Mammary epithelial cell (primary cell): ENCODE measurements around the gene MAPKAPK2.

Experiments used
- CTCF ChIP-seq, 2 donors: IDR thresholded peaks in 1 of 2; conservative IDR thresholded peaks in 1 of 2; 2 replicates each; pipeline ENCODE4 v1.5.1; 2011 to 2012; ENCODE audit warnings: inconsistent platforms in 2 of 2, low read length in 2 of 2, mild to moderate bottlenecking in 2 of 2, control low read depth in 1 of 2, low read depth in 1 of 2; ENCODE audit not compliant: insufficient read depth in 1 of 2; ENCODE audit errors: extremely low read depth in 1 of 2
- EZH2 ChIP-seq: IDR thresholded peaks from 2 replicates; pipeline ENCODE4 v1.6.1; 2012; ENCODE audit warnings: low read length, inconsistent platforms, borderline replicate concordance

GRCh38 chr1:206682111-206682510 lies 2.6 kb upstream of the MAPKAPK2 start:
- TF ChIP-seq CTCF (conservative IDR thresholded peaks at IDR 0.05 in 1 of 2, IDR thresholded peaks at IDR 0.05 in 1 of 2; ENCODE audit: extremely low read depth in 1 of 2, insufficient read depth in 1 of 2, low read depth in 1 of 2, low read length in 2 of 2) (no peak), EZH2 (no peak)
